Keratinocyte (primary cell): ENCODE data around the gene CEL. TPM values are rescaled to one million over a fixed set of nuclear protein-coding genes. Genes with fewer than 3 reads are reported as not detected.

Experiments used
- DNase-seq: peaks from one replicate; pipeline ENCODE4 v3.0.0-alpha.2; 2011; ENCODE audit warnings: low read depth, missing footprints, low spot score
- FAIRE-seq: peaks from 2 replicates; lab custom pipeline; 2011; peaks lifted over from hg19 to GRCh38; lab: Jason Lieb, UNC
- H2AFZ ChIP-seq: 2 replicates; pipeline ENCODE4 v1.6.0; 2012; ENCODE audit warnings: low read length, control low read depth, inconsistent platforms; ENCODE audit not compliant: control insufficient read depth
- H3K27ac ChIP-seq: 2 replicates; pipeline ENCODE4 v1.5.1; 2011; ENCODE audit warnings: low read length; ENCODE audit not compliant: control insufficient read depth, insufficient read depth
- H3K27me3 ChIP-seq: 3 replicates; pipeline ENCODE4 v1.6.0; 2011; ENCODE audit warnings: low read length; ENCODE audit not compliant: control insufficient read depth, insufficient read depth; ENCODE audit errors: extremely low read depth
- H3K36me3 ChIP-seq, 2 experiments: 2 replicates in 1 of 2; 3 replicates in 1 of 2; pipeline ENCODE4 v1.5.1; 2011; ENCODE audit warnings: low read length in 2 of 2, mild to moderate bottlenecking in 1 of 2; ENCODE audit not compliant: control insufficient read depth in 2 of 2, insufficient read depth in 2 of 2; ENCODE audit errors: extremely low read depth in 1 of 2
- H3K4me1 ChIP-seq: 3 replicates; pipeline ENCODE4 v1.5.1; 2011; ENCODE audit warnings: low read length; ENCODE audit not compliant: control insufficient read depth, insufficient read depth; ENCODE audit errors: extremely low read depth
- H3K4me2 ChIP-seq: 3 replicates; pipeline ENCODE4 v1.6.0; 2011; ENCODE audit warnings: low read depth, low read length; ENCODE audit not compliant: control insufficient read depth, insufficient read depth; ENCODE audit errors: extremely low read depth
- H3K4me3 ChIP-seq, 3 experiments: fragments of 200-600 bp in 1 of 3; sonication (generic) in 1 of 3; 2 replicates in 2 of 3; 3 replicates in 1 of 3; pipeline ENCODE4 v1.5.1; 2011 to 2016; ENCODE audit warnings: low read length in 3 of 3, mild to moderate bottlenecking in 3 of 3, control low read depth in 2 of 3, inconsistent platforms in 1 of 3, low read depth in 1 of 3, mixed read lengths in 1 of 3, mixed run types in 1 of 3, moderate library complexity in 1 of 3; ENCODE audit not compliant: control insufficient read depth in 2 of 3, insufficient read depth in 2 of 3; ENCODE audit errors: extremely low read depth in 1 of 3
- H3K79me2 ChIP-seq: 2 replicates; pipeline ENCODE4 v1.6.0; 2012; ENCODE audit warnings: low read length; ENCODE audit not compliant: control insufficient read depth, insufficient read depth
- H3K9ac ChIP-seq: 3 replicates; pipeline ENCODE4 v1.6.0; 2011; ENCODE audit warnings: low read length; ENCODE audit not compliant: control insufficient read depth, insufficient read depth; ENCODE audit errors: extremely low read depth
- H3K9me1 ChIP-seq: 3 replicates; pipeline ENCODE4 v1.6.0; 2011; ENCODE audit warnings: low read length; ENCODE audit not compliant: control insufficient read depth, insufficient read depth; ENCODE audit errors: extremely low read depth
- H3K9me3 ChIP-seq: 2 replicates; pipeline ENCODE4 v1.5.1; 2012; ENCODE audit warnings: low read depth, low read length; ENCODE audit not compliant: control insufficient read depth
- H4K20me1 ChIP-seq: 3 replicates; pipeline ENCODE4 v1.6.0; 2011; ENCODE audit warnings: low read length; ENCODE audit not compliant: control insufficient read depth, insufficient read depth; ENCODE audit errors: extremely low read depth
- EZH2 ChIP-seq: IDR thresholded peaks from one replicate; pipeline ENCODE4 v1.6.1; 2012; ENCODE audit warnings: inconsistent platforms, mild to moderate bottlenecking, low read length, moderate library complexity
- dilution Hi-C: fragments of 300-500 bp; cut with MboI; formaldehyde crosslinking; loops from one replicate; pipeline ENCODE4 v1.7.0; 2020; ENCODE audit warnings: low sequenced_read_pairs; ENCODE audit not compliant: extremely low pct_ligation_motif_present
- polyA plus RNA-seq, 5 experiments: library from polyadenylated mRNA; depleted of rRNA in 3 of 5; stranded (reverse) in 3 of 5; stranded (forward) in 1 of 5; unstranded in 1 of 5; fragments of >200 nt; gene quantifications; 1 replicate in 1 of 5; 2 replicates in 3 of 5; 3 replicates in 1 of 5; pipeline versions ENCODE4 v1.2.1 to v1.2.3, GENCODE V29; 2011 to 2012; ENCODE audit warnings: missing spikeins in 2 of 5, low read depth in 1 of 5, low replicate concordance in 1 of 5
- TF ChIP-seq, protein P1 (sequence below), 3 experiments: IDR thresholded peaks in 1 of 3; conservative IDR thresholded peaks in 1 of 3; optimal IDR thresholded peaks in 1 of 3; 2 replicates in 2 of 3; 3 replicates in 1 of 3; pipeline versions ENCODE3 to v1.5.1; 2011; ENCODE audit warnings: low read length in 3 of 3, mild to moderate bottlenecking in 3 of 3, moderate library complexity in 2 of 3, control low read depth in 1 of 3, inconsistent platforms in 1 of 3; ENCODE audit not compliant: insufficient read depth in 2 of 3; ENCODE audit errors: extremely low read depth in 1 of 3

Gene CEL
- polyA plus RNA-seq, 1 donor (not counting 4 experiments of a cell fraction or from before 2014, with no cell fraction given) = 0.12 TPM

DNA sequence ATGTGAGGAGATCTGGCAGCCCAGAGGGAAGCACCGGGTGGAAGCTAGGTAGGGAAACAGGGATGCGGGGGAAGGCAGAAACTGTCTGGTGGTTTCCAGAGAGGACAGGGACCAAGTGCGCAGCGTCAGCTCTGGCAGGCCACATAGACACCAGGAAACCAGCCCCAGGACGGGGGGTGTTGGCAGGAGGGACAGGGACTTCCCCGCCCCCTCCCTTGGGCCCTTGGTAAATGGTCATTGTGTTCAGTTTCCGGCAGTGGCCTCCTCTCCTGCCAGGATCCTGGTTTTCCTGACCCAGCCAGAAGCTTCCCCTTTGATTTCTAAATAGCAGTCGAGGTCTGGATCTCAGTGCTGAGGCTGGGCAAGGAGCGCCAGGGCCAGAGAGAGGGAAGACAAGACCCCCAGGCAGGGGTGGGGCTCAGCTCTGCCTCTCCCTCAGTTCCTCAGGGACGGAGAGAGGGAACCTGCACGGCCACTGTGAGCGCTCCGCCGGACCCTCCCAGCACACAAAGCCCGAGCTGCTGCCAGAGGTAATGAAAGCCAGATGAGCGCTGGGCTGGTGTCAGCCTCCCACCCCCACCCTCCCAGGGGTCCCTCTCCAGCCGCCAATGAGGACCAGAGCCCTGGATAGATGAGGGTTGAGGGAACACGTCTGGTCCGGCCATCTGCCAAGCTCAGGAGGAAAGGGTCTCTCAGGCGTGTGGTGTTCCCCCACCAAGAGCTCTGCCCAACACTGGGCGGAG, 57.5 kb downstream of the CEL start:
- peak overlapping the region; percentile 86 for H3K4me2 ChIP-seq
- H3K27me3 ChIP-seq = no peaks in the 10 kb centered on the region
- FAIRE-seq (no peak), DNase-seq (no peak)
- H3K4me1 ChIP-seq = peaks cover 19% of the 10 kb centered on the region
- H3K9me1 ChIP-seq = no peaks in the 10 kb centered on the region
- dilution Hi-C loops = no loop called here
- no peak overlapping the region for H2AFZ ChIP-seq
- H3K9ac ChIP-seq = peak overlapping the region; percentile 12
- H3K4me3 ChIP-seq = no peak overlapping the region
- H4K20me1 ChIP-seq = peaks cover 19% of the 10 kb centered on the region
- H3K9me3 ChIP-seq = no peaks in the 10 kb centered on the region
- H3K79me2 ChIP-seq = peaks cover 4% of the 10 kb centered on the region
- no peak overlapping the region for H3K27ac ChIP-seq
- TF ChIP-seq EZH2 = no peak
- TF ChIP-seq, protein P1, sequence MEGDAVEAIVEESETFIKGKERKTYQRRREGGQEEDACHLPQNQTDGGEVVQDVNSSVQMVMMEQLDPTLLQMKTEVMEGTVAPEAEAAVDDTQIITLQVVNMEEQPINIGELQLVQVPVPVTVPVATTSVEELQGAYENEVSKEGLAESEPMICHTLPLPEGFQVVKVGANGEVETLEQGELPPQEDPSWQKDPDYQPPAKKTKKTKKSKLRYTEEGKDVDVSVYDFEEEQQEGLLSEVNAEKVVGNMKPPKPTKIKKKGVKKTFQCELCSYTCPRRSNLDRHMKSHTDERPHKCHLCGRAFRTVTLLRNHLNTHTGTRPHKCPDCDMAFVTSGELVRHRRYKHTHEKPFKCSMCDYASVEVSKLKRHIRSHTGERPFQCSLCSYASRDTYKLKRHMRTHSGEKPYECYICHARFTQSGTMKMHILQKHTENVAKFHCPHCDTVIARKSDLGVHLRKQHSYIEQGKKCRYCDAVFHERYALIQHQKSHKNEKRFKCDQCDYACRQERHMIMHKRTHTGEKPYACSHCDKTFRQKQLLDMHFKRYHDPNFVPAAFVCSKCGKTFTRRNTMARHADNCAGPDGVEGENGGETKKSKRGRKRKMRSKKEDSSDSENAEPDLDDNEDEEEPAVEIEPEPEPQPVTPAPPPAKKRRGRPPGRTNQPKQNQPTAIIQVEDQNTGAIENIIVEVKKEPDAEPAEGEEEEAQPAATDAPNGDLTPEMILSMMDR (optimal IDR thresholded peaks at IDR 0.05 in 1 of 3, IDR thresholded peaks at IDR 0.05 in 1 of 3, conservative IDR thresholded peaks at IDR 0.05 in 1 of 3; ENCODE audit: extremely low read depth in 1 of 3, insufficient read depth in 2 of 3, low read length in 3 of 3) = no peak
- H3K36me3 ChIP-seq = peaks cover 0 to 2% of the 10 kb centered on the region in 2 experiments

DNA sequence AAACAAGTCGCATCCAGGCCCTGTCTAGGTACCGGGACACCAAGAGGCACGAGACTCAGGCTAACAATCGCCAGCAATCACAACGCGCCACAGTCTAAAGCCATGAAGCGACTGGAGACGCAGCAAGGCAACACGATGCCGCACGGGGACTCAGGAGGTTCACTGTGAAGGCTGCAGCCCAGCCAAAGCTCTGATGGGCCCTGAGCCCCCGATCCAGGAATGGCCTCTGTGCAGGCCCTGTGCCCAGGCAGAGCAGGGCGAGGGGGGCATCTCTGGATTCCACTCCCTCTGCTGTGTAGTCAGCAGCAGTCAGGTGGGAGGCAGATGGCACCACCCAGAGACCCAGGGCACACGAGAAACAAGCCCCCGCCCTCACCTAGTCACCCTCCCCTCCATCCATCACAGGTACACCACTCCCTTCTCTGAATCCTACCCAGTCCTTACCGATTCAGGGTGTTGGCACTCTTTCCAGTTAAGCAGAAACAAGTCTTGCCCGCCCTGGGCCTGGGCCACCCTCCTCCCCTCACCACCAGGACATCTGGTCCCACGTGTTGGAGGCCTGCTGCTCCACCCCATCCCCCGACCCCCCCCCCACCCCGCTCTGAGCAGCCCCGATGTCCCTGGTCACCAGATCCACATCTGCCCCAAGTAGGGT, 58.2 kb downstream of the CEL start:
- DNase-seq (no peak), FAIRE-seq (no peak)
- peaks cover 0 to 2% of the 10 kb centered on the region in 2 experiments for H3K36me3 ChIP-seq
- H3K9me1 ChIP-seq = no peaks in the 10 kb centered on the region
- peaks cover 17% of the 10 kb centered on the region for H3K4me1 ChIP-seq
- no peak overlapping the region for H2AFZ ChIP-seq
- dilution Hi-C loops = no loop called here
- H3K9me3 ChIP-seq = no peaks in the 10 kb centered on the region
- TF ChIP-seq, protein P1 (optimal IDR thresholded peaks at IDR 0.05 in 1 of 3, IDR thresholded peaks at IDR 0.05 in 1 of 3, conservative IDR thresholded peaks at IDR 0.05 in 1 of 3; ENCODE audit: extremely low read depth in 1 of 3, insufficient read depth in 2 of 3, low read length in 3 of 3) = no peak
- TF ChIP-seq EZH2 = no peak
- H4K20me1 ChIP-seq = peaks cover 16% of the 10 kb centered on the region
- H3K4me2 ChIP-seq = peak overlapping the region; percentile 86
- H3K27ac ChIP-seq = no peak overlapping the region
- peaks cover 4% of the 10 kb centered on the region for H3K79me2 ChIP-seq
- peak overlapping the region in 2 of 3 experiments; percentile 57 to 67 for H3K4me3 ChIP-seq
- H3K9ac ChIP-seq = peak overlapping the region; percentile 80
- no peaks in the 10 kb centered on the region for H3K27me3 ChIP-seq
